H4 (cell line): Measurements from ENCODE around the gene PIK3CD. TPM values are rescaled to one million over a fixed set of nuclear protein-coding genes. Genes with fewer than 3 reads are reported as not detected.

Source experiments
- DNase-seq: peaks from one replicate; pipeline ENCODE4 v3.0.0-alpha.2; 2015; ENCODE audit warnings: low spot score
- total RNA-seq: library from RNA; depleted of rRNA; stranded (reverse); fragments of >200 nt; shearing (Covaris generic); gene quantifications from 2 replicates; pipeline ENCODE4 v1.2.3, GENCODE V29; 2014; rRNA removed

Gene PIK3CD
- total RNA-seq, 1 experiment from 2014 or later = 2.3 TPM

GRCh38 chr1:9768983-9769382 is 117.5 kb downstream of the PIK3CD start:
- DNase-seq = no peak

DNA sequence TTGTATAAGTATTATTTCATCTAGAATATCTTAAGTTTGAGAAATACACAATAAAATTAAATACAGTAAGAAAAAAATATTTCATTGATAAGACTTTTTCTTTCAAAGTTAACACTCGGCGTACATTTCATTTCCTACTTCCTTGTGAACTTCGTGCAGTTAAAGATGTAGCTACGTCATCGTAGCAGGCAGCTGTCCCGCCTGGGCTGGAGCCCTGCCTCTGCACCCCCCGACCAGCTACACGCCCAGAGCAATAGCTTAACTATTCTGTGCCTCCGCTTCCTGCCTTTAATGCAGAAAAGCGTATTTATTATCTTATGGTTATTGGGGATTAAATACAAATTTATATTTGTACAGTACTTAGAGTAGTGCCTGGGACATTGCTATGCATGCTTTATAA is 118.8 kb downstream of the PIK3CD start:
- DNase-seq = no peak

- DNase-seq = no peak
Observed at GRCh38 chr1:9774712-9775679, 123.5 kb downstream of the PIK3CD start.

GRCh38 chr1:9776685-9777084 is 125.2 kb downstream of the PIK3CD start:
- no peak for DNase-seq

Other genes with a start within 250 kb of the PIK3CD start
- gene SLC25A33, start 112.3 kb upstream of the PIK3CD start, total RNA-seq = 13.1 and 13.4 TPM in 2 replicates
- gene TMEM201, start 62.8 kb upstream of the PIK3CD start, total RNA-seq = 3.9 and 5.0 TPM in 2 replicates
- gene CLSTN1, start 172.2 kb downstream of the PIK3CD start, total RNA-seq = 31.0 and 35.3 TPM in 2 replicates